NCI-H1694 treated with DMSO at 0.1 percent for 48 hours (cell line): ENCODE data around the gene PWWP2A.

Experiments
- DNase-seq: peaks from one replicate; lab custom pipeline; 2025; lab: John Stamatoyannopoulos, UW

PWWP2A gene

DNA sequence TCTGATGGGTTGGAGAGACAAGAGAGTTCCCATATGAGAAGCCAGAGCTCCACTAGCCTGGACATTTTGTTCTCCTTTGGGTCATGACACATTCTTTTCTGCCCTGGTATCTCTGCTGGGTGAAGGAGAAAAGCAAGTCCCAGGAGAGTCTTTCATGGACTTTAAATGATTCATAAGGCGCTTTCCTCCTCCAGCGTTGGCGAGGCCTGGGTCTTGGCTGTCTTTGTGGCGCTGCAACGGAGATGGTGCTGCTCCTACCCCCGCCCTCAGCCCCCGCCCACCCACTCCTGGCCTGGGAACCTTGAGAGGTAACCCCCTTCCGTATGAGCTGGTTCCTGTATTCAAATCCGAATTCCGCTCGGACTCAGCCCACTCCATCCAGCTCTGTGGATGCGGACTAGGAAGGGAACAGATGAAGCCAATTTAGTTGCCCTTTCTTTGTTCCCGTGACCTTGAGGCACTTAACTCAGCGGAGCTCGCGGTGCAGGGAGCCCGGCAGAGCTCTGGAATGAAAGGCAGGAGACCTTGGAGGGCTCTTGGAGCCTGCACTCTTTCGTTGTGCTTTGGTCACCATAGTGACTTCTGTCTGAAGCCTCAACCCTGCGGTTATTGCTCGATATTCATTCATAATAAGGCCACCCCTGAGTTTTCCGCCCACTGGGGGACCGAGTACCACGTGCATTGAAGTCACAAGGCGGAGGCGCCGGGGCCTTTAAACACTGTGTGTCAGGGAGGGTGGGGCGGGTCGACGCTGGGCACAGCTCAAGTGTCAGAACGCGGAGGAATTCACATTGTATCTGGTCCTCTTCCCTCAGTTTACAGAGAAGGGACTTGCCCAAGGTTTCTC is 14.0 kb upstream of the PWWP2A start:
- DNase-seq = no peak

DNA sequence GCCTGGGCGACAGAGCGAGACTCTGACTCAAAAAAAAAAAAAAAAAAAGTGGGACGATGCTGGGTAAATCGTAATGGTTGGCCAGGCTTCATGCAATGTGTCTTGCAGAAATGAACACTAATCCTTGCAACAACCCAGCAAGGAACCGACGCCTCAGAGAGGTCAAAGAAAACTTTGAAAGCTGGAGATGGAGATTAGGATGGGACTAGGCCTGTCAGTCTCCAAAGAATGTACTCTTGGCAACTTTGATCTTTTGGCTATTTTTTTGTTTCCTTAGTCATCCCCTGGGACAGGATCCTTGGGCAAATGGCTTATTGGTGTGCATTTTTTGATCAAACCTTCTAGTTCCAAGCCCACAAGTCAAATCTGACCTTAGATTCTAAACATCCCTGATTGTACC is 10.6 kb upstream of the PWWP2A start:
- no peak for DNase-seq

- DNase-seq = no peak
These were observed 9.4 kb upstream of the PWWP2A start for GRCh38 chr5:160128632-160129031.

- no peak for DNase-seq
These were observed 636 bp upstream of the PWWP2A start for GRCh38 chr5:160119905-160120266.

GRCh38 chr5:160118349-160119141 is 705 bp downstream of the PWWP2A start:
- DNase-seq = no peak

- DNase-seq = no peak
These were observed 2.3 kb downstream of the PWWP2A start for GRCh38 chr5:160116991-160117390.

DNA sequence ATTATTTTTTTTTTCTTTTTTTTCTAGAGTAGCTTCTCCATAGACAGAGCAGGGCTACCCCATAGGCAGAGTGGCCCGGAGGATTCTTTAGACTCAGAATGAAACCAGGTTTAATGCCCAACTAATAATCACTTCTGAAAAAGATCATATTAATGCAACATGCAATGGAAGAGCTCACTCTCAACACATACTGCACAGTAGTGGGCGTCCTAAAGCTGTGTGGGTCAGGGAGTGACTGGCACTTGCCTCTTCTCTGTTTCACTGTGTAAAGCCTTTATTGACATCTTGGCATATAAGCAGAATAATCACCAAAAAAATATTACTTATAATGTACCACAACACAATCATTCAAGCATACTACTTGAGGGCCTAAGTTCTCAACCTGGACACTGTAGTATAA is 11.1 kb downstream of the PWWP2A start:
- DNase-seq = no peak

DNA sequence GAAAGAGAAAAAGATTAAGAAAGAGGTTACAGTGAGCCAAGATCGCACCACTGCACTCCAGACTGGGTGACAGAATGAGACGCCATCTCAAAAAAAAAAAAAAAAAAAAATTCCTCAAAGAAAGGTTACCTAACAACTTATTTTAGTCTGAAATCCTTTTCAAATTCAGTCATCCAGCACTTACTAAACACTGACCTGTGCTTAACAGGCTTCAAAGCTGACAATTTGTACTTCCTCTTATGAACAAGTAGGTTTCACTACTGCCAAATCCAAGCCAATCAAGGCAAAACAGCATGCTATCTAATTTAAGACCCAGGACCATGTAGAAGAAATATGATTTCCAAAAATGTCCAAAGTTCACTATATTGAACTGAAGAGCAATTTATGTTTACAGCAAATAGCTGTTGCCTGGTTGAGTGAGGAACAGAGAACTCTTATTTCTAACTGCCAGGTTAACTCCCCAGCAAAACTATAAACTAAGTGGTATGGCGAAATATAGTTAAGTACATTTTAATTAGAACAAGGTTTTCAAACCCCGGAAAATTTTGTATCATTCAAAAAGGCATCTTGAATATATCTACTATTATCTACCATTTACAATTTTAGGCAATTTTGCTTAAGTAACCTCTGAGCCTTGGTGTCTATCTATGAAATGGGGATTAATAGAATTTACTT is 13.4 kb downstream of the PWWP2A start:
- no peak for DNase-seq

- no peak for DNase-seq
These were observed 21.3 kb downstream of the PWWP2A start for GRCh38 chr5:160097991-160098390.

DNA sequence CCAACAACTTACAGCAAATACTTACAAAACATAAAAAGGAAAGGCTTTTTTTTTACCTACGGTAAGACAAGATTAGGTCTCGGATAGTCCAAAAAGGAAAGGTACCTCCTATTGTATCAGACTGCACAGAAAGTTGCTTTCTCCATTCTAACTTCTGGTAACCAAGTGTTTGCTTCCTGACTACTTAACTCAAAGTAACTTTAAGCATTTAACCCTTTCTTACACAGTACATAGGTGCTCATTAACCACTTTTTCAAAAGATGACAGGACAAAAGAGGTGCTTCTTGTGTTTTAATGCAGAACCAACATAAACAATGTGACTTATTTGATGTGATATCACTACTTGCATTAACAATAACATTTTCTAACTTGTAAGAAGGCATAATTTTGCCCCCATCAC is 23.1 kb downstream of the PWWP2A start:
- no peak for DNase-seq

- DNase-seq = no peak
These were observed 26.1 kb downstream of the PWWP2A start for GRCh38 chr5:160092960-160093707.

DNA sequence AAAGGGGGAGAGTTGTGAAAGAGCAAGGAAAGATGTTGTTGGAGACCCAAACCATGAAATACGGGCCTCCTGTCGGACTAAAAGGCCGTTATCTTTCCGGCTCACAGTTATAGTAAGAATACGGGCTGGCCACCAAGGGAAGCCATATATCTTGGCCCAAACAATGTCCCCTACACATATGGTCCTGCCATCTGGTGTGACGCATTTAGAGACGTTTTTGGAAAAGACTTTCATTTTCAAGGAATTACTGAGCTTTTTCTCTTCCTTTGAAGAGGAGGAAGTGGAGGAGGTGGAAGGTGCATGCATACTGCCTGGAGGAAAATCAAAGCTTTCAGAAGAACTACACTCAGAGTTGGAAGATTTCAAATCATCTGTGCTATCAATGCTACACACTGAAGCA is 26.7 kb downstream of the PWWP2A start:
- no peak for DNase-seq

GRCh38 chr5:160090059-160090458 is 29.2 kb downstream of the PWWP2A start:
- DNase-seq = no peak

GRCh38 chr5:160089531-160089930 is 29.7 kb downstream of the PWWP2A start:
- no peak for DNase-seq

GRCh38 chr5:160088805-160089204 is 30.4 kb downstream of the PWWP2A start:
- DNase-seq = no peak

GRCh38 chr5:160087199-160087598 is 32.1 kb downstream of the PWWP2A start:
- no peak for DNase-seq

GRCh38 chr5:160084144-160084543 is 35.1 kb downstream of the PWWP2A start:
- no peak for DNase-seq

- no peak for DNase-seq
These were observed 35.7 kb downstream of the PWWP2A start for GRCh38 chr5:160083501-160083900.

GRCh38 chr5:160082614-160083500 is 36.4 kb downstream of the PWWP2A start:
- DNase-seq = no peak

GRCh38 chr5:160081495-160081894 is 37.8 kb downstream of the PWWP2A start:
- no peak for DNase-seq

DNA sequence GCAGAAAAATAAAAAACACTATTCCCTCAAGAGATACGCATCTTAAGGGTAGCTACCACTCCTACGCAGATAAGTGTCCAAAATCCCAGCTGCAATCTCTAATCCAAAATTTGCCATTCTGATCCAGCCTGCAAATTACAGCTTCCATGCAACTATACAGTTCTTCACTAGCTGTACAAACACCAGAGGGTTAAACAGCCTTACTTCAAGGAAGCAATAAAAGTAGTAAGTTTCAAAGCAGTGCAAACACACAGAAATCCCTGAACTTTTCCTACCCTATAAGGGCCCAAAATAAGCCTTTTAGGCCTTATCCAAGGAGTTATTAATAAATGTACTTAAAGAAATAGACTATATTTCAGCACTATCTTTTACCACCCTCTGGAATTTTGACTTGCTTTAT is 39.5 kb downstream of the PWWP2A start:
- no peak for DNase-seq
